GM19025 (cell line): Measurements from ENCODE around the gene ARPC1B.
"Not testable (repeated sequence)": the region's sequence is repeated elsewhere in the genome, so short reads cannot be mapped to it uniquely, and the experiment has no call there.

ENCODE experiments used
- ATAC-seq: cut with Tn5 transposase; IDR thresholded peaks from one replicate; pipeline ENCODE4 v1.9.1; 2021; ENCODE audit warnings: mild to moderate bottlenecking, low read depth, moderate library complexity; ENCODE audit not compliant: unreplicated experiment

The ARPC1B gene

DNA sequence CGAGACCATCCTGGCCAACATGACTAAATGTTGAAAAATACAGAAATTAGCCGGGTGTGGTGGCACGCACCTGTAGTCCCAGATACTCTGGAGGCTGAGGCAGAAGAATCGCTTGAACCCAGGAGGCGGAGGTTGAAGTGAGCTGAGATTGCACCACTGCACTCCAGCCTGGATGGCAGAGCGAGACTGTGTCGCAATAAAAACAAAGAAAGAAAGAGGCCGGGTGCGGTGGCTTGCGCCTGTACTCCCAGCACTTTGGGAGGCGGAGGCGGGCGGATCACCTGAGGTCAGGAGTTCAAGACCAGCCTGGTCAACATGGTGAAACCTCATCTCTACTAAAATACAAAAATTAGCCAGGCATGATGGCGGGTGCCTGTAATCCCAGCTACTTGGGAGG lies 12.7 kb downstream of the ARPC1B start:
- not testable (repeated sequence) for ATAC-seq

DNA sequence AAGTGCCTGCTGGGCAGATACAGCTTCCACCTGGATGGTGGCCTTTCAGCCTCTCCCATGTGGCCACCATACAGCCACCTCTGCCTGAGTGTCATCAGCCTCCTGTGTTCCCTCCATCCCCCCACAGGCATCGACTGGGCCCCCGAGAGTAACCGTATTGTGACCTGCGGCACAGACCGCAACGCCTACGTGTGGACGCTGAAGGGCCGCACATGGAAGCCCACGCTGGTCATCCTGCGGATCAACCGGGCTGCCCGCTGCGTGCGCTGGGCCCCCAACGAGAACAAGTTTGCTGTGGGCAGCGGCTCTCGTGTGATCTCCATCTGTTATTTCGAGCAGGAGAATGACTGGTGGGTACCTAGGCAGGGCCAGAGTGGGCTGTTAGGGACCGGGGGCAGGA lies 13.4 kb downstream of the ARPC1B start:
- ATAC-seq = no peak

DNA sequence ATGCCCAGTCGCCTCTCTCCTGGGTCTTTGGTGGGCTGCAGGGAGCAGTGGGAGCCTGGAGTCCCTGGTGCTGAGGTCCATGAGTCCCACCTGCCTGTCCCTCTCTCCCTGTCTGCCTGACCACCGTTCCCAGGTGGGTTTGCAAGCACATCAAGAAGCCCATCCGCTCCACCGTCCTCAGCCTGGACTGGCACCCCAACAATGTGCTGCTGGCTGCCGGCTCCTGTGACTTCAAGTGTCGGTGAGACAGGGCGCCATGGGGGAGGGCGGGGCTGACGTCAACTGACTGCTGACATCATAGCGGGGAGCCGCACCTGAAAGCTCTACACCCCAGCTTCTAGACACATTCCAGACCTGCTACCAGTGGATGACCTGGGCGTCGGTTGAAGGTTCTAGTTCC lies 15.2 kb downstream of the ARPC1B start:
- no peak for ATAC-seq

DNA sequence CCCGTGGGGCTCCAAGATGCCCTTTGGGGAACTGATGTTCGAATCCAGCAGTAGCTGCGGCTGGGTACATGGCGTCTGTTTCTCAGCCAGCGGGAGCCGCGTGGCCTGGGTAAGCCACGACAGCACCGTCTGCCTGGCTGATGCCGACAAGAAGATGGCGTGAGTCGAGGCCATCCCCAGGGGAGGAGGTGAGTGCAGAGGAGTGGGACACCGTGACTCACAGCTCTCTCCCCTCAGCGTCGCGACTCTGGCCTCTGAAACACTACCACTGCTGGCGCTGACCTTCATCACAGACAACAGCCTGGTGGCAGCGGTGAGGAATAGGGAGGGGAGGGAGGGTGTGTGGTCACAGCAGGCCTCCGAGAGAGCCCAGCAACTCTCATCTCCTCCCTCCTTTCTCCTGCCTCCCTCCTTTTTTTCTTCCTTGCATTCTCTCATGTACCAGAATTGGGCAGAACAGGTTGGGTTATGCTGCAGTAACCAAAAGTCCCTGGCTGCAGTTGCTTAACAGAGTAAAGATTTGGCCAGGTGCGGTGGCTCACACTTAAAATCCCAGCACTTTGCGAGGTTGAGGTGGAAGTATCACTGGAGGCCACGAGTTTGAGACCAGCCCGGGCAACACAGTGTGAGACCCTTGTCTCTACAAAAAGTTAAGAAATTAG lies 16.5 kb downstream of the ARPC1B start:
- no peak for ATAC-seq

DNA sequence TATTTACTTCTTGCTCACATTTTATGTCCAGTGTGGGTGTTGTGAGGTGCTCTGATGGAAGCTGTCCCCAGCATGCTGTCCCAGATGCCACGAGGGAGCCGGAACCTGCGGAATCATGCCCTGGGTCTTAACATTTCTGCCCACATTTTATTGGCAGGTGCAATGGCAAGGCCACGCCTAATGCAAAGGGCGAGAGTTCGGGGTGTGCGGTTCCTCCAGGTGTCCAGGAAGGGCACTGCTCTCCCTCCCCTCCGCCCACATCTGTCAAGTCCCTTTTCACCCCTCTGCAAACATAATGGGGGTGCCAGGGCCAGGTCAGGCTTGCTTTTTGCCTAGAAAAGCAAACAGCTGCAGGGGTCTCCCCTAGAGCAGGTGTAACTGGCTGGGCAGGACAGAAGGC lies 17.5 kb downstream of the ARPC1B start:
- no peak for ATAC-seq

DNA sequence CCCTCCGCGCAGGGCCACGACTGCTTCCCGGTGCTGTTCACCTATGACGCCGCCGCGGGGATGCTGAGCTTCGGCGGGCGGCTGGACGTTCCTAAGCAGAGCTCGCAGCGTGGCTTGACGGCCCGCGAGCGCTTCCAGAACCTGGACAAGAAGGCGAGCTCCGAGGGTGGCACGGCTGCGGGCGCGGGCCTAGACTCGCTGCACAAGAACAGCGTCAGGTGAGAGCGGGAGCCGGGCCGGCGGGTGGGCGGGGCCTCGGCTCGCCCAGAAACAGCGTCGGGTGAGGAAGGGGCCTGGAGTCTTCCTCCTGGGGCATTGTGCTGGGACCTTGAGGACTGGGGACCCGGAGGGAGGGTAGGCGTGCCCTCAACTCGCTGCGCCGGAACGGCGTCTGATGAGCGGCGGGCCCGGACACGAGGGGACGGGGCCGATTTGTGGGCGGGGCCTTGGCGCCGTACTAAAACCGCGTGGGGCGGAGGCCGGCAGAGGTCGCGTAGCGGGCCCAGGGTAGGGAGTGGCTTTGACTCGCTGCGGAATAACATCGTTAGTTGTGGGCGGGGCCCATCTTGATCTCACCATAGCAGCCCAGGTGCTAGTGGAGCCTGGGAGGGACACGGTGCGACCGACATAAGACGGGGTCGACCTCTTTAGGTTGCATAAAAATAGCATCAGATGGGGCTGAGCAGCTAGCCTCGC lies 18.3 kb downstream of the ARPC1B start:
- peak; percentile 71 for ATAC-seq

DNA sequence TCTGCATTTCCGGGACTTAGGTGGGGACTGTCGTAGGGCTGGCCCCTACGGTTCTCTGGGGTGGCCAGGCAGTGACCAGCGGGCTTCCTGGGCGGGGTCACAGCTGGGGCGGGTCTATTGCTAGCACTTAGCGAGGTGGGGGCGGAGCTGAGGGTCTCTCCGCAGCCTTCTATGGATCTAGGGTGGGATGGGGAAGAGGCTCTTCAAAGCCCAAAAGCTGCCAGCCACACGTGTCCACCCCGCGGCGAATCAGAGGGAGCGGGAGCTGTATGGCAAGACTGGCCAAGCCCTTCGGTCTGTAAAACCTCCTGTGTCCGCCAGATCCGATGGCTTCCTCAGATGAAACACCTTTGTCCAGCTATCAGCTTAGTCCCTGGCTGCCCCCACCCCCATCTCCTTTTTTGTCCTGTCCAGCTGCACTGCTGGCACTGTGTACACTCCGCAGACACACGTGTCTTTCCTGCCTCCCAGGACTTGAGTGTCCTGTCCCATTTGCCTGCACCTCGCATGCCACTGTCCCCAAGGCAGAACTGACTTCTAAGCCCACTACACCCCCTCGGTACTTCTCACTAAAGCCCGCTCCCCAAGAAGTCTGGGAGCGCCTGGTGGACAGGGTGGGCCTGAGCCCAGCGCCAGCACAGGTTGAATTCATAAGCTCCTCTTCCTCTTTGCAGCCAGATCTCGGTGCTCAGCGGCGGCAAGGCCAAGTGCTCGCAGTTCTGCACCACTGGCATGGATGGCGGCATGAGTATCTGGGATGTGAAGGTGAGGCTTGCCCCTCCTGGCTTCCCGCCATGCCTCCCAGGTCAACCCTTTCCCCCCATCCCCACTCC lies 19.0 kb downstream of the ARPC1B start:
- ATAC-seq = no peak

DNA sequence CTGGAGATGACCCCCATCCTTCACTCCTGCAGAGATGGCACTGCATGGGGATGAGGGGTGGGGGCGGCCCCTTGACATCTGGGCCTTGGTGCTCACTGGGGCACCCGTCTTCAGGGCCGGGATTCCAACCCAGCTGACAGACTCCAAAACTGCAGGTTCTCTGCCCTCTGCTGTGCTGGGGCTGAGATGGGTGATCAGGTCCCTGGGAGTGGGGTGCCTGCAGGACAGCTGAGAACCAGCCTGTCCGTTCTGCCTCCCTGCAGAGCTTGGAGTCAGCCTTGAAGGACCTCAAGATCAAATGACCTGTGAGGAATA lies 19.6 kb downstream of the ARPC1B start:
- ATAC-seq = no peak

DNA sequence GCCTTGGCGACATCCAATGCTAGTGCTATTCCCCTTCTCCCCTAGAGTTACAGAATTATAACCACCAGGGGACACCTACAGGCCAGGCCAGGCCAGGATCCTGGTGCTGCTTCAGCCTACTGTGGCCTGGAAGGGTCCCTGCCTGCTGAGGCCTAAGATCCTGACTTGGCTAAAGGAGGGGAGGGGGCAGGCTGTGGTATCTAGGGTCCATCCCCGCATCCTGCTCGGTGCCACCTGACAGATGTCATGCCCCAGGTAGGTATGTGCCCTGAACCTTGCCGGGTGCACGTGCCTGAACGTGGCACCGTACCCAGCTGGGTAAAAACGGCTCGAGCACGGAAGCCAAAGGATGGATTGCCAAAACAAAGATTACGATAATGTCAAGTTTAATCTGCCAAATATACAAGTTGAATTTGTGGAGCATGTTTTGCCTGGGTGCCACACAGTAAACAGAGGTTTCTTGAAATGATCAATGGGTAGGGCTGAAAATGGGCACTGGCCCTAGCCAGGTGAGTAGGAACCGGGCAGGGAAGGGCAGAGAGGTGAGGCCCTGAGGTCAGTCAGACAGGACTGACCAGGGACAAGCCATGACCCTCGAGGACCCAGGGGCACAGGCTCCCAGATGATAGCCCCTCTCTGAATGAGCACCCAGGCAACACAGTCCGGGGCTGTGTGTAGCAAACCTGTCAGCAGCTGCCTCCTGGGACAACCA lies 21.2 kb downstream of the ARPC1B start:
- no peak for ATAC-seq

DNA sequence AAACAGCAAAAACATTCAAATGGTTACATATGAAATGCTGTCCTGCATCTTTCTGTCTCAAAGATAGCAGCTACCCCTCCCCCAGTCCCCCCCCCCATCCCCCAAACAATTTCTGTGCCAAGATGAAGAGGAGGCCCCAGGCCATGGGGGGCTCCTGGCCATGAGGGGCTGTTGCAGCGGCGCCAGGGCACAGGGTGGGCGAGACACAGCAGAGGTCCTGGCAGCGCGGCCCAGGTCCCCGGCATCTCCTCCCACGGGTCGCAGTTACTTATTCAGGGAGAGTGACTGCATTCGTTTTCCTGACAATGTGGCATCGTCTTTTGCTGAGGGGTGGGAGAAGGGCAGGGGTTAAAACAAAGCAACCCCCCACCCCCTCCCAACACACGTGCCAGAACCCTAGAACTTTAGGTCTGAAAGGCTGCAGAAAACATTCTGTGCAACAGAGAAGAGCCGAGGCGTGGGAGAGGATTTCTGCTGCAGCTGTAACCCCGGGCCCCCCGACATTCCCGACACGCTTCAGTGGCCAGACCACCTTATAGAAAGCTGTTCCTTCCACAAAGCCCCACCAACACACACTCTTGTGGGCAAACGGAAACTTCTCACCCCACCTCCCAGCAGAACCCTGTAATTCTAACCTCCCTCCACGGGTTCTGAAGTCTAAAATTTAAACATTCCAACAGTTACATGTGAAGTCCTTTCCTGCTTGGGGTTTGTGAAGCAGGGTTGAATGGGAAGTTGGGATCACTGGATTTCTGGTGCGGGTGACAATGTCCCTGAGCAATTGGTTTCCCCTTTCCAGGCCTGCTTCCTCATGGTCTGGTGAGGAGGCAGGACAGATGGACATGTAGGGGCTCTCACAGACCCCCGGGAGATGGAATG lies 22.1 kb downstream of the ARPC1B start:
- ATAC-seq = no peak

DNA sequence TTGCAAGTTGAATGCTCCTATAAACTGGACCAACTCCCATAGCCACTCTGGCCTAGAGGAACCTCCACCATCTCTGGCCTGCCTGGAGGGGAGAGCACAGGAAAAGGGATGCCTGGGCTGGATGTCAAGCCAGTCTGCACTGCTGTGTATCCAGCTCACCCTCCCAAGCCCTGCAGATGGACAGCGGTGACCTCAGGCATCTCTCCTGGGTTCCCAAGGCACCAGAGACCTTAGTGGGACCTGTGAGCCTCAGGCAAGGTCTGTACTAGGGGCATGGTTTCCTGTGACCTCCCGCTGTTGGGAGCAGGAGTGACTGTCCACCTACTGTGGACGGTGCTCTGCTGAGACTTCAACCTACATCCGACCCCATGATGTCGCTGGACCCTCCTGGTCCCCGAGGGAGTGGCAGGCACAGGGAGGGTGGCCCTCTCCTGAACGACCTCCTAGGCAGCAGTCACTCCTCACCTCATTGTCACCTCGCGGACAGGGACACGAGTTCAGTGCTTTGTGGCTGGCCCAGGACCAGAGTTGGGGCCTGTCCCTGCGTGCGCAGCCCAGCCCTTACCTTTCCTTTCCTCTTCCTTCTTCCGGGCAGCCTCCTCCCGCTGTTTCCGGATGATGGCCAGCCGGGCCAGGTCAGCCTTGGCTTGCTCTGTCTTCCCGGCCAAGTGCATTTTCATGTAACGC lies 22.9 kb downstream of the ARPC1B start:
- no peak for ATAC-seq

DNA sequence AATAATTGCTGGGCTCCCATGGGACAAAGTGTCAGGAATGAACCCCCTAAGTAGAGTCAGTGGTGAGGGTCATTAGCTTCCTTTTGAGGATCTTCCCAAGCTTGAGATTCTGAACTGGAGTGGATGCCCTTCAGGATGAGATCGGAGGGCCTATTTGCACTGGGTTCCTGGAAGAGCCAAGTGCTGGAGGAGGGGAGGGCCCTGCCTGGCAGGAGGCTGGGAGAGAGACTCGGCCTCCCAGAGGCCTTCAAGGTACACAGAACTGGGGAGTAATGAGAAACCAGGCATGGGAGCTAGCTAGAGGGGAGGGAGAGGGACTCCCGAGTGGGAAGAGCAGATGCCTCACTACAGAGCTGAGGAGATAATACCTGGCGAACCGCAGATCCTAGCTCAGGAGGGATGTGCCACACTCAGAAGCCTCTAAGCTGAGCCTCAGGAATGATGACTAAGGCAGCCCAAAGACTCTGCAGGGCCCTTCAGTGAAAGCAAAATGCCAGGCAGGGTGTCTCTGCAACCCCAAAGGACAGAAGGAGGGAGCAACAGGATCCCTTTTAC lies 24.4 kb downstream of the ARPC1B start:
- no peak for ATAC-seq

DNA sequence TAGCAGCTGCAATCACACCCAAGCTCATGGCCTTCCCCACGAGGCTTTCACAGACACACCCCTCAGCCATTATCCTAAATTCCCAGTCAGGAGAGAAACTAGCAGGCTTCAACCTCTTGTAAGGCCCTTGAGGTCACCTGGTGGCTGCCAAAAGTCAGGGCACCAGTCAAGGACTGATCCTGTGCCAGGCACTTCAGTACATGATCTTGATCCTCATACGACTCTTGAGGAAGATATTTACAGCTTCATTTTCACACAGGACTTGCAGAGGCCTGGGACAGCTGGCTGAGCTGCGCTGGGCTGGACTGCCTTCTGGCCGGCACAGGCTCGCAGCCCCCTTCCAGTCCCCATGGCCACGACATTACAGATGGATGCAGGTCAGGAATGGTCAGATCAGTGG lies 25.1 kb downstream of the ARPC1B start:
- no peak for ATAC-seq

DNA sequence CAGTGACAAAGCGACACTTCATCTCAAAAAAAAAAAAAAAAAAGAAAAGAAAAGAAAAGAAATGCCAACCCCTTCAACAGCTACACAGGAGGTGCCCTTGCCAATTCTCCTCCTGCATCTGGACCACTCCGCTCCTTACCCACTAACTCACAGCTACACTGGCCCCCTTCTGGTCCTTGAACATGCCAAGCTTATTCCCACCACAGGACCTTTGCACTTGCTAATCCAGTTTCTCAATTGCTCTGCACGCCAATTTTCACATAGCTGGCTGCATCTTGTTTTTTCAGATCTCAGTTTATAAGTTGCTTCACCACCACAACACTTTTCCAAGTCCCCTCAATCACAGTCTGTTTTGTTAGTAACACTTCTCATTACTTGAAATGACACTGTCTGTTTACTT lies 28.3 kb downstream of the ARPC1B start:
- no peak for ATAC-seq

DNA sequence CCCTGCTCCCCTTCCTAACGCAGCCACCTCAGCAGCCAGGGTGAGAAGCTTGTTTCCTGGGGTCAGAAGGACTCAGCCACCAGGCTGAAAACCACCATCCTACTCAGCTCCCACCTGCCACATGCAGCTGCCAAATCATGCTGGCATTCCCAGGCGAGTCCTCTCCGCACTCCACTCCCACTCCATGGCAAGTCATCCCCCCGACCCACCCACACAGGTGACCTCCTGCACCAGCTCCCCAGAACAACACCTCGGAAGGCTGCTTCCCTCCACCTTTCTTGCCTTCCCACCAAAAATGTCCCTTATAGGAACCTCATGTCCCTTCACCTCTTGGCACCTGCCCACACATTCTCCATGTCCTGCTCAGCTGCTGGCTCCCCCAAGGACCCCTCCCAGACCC lies 29.2 kb downstream of the ARPC1B start:
- ATAC-seq = no peak

DNA sequence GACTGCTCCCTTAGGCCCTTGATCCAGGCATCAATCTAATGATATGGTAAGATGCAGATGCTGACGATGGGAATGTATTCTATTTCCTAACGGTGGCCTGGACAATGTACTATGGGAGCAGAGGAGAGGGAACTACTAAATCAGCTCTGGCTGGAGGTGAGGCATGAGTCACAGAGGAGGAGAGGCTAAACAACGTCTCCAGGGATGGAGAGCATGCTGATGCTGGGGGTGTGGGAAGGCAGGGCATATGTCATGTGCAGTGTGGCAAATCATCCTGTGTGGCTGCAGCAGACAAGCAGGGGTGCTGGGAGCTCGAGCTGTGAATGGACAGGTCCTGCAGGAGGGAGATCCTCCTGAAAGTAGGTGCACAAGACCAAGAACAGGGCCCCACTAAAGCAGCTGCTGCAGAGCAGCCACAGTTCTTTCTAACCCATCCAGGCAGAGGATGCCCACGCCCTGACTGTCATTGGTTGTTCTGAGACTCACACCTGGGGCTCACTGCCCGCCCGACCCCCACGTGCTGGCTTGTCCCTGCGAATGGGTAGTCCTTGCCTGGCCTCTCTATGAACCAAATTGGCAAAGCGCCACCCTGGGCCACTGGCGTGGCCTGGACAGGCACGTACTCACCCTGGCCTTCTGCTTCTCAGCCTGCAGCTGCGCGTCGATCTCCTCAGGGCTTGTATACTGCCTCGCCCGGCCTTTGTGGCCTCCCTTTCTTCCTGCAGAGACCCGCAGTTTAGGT lies 29.9 kb downstream of the ARPC1B start:
- ATAC-seq = no peak

DNA sequence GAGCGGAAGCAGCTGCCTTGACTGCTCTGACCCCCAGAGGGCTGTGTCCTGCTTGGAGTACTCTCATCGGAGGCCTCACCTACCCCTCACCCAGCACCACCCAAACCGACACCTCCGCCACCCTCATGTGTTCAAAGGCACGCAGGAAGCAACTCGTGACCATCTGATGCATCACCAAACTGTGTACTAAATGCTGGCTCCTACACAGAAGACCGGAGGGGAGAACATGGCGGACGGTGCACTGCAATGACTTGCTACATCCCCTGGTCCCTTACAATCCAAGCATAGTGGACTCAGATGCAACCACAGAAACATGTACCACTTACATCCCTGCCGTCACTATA lies 30.4 kb downstream of the ARPC1B start:
- no peak for ATAC-seq

DNA sequence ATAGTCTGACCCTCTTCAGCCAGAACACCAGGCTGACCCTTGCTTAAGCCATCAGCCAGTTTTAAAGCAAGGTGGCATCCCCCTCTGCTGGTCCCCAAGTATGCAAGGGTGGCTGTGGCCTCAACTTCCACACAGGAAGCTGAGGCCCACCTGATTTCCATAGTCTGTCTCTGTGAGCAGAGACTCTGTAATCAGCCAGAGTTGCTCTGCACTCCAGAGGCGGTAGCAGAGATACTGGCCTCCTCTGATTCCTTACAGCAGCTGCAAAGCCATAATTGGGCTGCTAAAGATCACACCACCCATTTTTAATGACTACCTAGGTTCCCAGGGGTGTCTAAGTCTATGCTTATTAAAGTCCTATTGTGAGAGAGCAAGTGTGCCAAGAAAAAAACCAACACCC lies 32.0 kb downstream of the ARPC1B start:
- no peak for ATAC-seq

DNA sequence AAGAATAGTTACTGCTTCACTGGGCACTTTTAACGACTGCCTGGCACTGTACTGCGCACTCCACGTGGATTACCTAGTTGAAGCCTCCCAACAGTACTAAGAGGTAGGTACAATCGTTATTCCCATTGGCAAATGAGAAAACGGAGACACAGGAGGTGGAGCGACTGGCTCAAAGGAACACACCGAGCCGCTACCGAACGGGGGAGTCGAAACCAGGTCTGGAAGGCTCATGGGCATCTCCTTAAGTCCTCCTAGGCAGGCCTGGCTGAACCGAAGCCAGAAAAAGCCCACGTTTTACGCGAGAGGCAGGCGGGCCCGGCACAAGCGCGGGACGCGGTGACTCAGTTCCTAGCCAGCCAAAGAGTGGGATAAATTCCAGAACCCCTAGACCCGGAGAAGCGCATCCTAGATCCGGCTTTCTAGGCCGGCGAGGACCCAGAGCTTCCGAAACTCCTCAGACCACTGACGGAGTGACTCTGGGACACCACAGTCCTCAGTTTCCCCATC lies 33.4 kb downstream of the ARPC1B start:
- no peak for ATAC-seq
